Left lobe of liver (tissue), 2 donors: ENCODE measurements around the gene SIT1. TPM values are rescaled to one million over a fixed set of nuclear protein-coding genes. Genes with fewer than 3 reads are reported as not detected.

Experiments used
- ATAC-seq: fragments of 200-7000 bp; cut with Tn5 transposase; one replicate; pipeline ENCODE4 v1.9.1; 2020; ENCODE audit warnings: mild to moderate bottlenecking, moderate library complexity
- DNase-seq: peaks from one replicate; pipeline ENCODE4 v3.0.0-alpha.2; 2020; ENCODE audit warnings: low spot score
- total RNA-seq: library from RNA; stranded (reverse); gene quantifications from one replicate; pipeline ENCODE4 v1.2.1, GENCODE V29; 2021
- donor health status: DM: no; HTN: no; CAD: no; lungs with moderate emphysema.
- donor health status: DM: no; HTN: yes; CAD: no.

SIT1 gene
- total RNA-seq, 1 donor from 2014 or later = 0.23 TPM

GRCh38 chr9:35682520-35683315 lies 32.0 kb upstream of the SIT1 start:
- ATAC-seq = no peak
- DNase-seq = no peak

DNA sequence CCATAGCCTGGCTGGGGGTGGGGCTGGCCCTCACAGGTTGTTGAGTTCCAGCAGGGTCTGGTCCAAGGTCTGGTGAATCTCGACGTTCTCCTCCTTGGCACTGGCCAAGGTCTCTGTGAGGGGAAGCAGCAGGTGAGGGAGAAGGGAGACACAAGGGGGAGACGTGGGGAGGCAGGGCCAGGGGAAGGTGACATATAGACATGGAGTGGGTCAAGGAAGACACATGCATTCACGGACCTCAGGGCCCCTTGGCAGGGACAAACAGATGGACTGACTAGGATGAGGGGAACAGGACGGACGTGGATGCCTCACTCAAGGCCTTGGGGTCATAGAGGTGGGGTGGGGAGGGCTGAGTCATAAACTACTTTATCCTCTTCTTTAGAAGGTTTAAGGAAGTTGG lies 31.3 kb upstream of the SIT1 start:
- DNase-seq (no peak), ATAC-seq (no peak)

- ATAC-seq (no peak), DNase-seq (no peak)
Measured at GRCh38 chr9:35681341-35682002, 30.7 kb upstream of the SIT1 start.

DNA sequence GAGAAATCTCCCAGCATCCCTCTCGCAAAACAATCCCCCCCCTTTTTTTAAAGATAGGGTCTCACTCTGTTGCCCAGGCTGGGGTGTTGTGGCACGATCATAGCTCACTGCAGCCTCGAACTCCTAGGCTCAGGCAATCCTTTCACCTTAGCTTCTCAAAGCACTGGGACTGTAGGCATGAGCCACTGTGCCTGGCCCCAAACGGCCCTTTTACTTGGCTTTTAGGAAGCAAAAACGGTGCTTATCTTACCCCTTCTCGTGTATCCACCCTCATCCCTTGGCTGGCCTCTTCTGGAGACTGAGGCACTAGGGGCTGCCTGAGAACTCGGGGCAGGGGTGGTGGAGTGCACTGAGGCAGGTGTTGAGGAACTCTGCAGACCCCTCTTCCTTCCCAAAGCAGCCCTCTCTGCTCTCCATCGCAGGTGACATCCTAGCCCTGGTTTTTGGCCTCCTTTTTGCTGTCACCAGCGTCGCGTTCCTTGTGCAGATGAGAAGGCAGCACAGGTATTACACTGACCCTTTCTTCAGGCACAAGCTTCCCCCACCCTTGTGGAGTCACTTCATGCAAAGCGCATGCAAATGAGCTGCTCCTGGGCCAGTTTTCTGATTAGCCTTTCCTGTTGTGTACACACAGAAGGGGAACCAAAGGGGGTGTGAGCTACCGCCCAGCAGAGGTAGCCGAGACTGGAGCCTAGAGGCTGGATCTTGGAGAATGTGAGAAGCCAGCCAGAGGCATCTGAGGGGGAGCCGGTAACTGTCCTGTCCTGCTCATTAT lies 29.8 kb upstream of the SIT1 start:
- no peak for ATAC-seq
- DNase-seq = no peak

DNA sequence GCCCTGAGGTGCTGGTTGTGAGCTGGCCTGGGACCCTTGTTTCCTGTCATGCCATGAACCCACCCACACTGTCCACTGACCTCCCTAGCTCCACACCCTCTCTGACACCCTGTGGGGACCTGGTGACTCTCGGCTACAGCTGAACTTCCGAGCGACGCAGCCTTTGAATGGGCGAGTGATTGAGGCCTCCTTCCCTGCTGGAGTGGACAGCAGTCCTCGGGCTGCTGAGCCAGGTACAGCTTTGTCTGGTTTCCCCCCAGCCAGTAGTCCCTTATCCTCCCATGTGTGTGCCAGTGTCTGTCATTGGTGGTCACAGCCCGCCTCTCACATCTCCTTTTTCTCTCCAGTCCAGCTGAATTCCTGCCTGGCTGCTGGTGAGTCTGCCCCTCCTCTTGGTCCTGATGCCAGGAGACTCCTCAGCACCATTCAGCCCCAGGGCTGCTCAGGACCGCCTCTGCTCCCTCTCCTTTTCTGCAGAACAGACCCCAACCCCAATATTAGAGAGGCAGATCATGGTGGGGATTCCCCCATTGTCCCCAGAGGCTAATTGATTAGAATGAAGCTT lies 29.1 kb upstream of the SIT1 start:
- DNase-seq = no peak
- ATAC-seq = no peak

- no peak for ATAC-seq
- no peak for DNase-seq
Measured at GRCh38 chr9:35679091-35679490, 28.4 kb upstream of the SIT1 start.

DNA sequence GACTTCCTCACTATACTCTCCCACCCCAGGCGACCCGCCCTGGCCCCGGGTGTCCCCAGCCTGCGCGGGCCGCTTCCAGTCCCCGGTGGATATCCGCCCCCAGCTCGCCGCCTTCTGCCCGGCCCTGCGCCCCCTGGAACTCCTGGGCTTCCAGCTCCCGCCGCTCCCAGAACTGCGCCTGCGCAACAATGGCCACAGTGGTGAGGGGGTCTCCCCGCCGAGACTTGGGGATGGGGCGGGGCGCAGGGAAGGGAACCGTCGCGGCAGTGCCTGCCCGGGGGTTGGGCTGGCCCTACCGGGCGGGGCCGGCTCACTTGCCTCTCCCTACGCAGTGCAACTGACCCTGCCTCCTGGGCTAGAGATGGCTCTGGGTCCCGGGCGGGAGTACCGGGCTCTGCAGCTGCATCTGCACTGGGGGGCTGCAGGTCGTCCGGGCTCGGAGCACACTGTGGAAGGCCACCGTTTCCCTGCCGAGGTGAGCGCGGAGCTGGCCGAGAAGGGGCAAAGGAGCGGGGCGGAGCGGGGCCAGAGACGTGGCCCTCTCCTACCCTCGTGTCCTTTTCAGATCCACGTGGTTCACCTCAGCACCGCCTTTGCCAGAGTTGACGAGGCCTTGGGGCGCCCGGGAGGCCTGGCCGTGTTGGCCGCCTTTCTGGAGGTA lies 25.1 kb upstream of the SIT1 start:
- ATAC-seq = peak; percentile 61
- DNase-seq = no peak

GRCh38 chr9:35675204-35675603 lies 24.5 kb upstream of the SIT1 start:
- ATAC-seq (no peak), DNase-seq (no peak)

GRCh38 chr9:35674025-35674361 lies 23.3 kb upstream of the SIT1 start:
- no peak for ATAC-seq

DNA sequence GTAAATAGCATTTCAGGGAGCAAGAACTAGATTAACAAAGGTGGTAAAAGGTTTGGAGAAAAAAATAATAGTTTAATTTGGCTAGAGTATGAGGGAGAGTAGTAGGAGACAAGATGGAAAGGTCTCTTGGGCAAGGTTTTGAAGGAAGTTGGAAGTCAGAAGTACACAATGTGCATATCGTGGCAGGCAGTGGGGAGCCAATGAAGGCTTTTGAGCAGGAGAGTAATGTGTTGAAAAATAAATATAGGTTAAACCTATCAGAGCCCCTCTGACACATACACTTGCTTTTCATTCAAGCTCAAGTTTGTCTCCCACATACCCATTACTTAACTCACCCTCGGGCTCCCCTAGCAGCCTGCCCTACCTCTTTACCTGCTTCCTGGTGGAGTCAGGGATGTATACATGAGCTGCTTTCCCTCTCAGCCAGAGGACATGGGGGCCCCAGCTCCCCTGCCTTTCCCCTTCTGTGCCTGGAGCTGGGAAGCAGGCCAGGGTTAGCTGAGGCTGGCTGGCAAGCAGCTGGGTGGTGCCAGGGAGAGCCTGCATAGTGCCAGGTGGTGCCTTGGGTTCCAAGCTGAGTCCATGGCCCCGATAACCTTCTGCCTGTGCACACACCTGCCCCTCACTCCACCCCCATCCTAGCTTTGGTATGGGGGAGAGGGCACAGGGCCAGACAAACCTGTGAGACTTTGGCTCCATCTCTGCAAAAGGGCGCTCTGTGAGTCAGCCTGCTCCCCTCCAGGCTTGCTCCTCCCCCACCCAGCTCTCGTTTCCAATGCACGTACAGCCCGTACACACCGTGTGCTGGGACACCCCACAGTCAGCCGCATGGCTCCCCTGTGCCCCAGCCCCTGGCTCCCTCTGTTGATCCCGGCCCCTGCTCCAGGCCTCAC lies 22.6 kb upstream of the SIT1 start, which contains the start of gene CA9:
Gene CA9 (plus strand): TSS at position 797 of the 893 bp plus-strand sequence. CDS start 32 bp downstream, at position 829.
- ATAC-seq = peak; percentile 32

More at GRCh38 chr9:35674025-35674361, 23.3 kb upstream of the SIT1 start:
- no peak for DNase-seq

GRCh38 chr9:35669331-35670145 lies 18.8 kb upstream of the SIT1 start:
- peak; percentile 79 for ATAC-seq
- DNase-seq = peak; percentile 80

More for the DNA sequence above, 22.6 kb upstream of the SIT1 start, which contains the start of gene CA9:
- DNase-seq = no peak

- ATAC-seq (no peak), DNase-seq (no peak)
Measured at GRCh38 chr9:35667939-35668338, 17.2 kb upstream of the SIT1 start.

DNA sequence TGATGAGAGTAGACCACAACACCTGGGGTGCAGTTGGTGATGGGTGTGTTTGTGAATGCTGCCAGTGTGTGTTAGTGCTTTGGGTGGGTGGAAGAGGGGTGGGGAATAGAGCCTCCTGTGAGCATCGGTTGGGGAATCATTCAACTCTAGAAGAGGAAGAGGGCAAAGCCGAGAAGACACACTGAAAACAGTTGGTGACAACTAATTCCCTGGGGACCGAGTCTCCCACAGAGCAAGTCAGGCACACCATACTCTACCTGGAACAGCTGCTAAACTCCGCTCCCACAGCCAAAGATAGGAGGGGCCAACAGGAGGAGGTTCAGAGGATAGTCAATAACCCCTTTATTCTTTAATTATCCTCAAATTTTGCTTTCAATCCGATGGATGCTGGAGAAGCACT lies 15.8 kb upstream of the SIT1 start:
- DNase-seq = no peak
- ATAC-seq = no peak

DNA sequence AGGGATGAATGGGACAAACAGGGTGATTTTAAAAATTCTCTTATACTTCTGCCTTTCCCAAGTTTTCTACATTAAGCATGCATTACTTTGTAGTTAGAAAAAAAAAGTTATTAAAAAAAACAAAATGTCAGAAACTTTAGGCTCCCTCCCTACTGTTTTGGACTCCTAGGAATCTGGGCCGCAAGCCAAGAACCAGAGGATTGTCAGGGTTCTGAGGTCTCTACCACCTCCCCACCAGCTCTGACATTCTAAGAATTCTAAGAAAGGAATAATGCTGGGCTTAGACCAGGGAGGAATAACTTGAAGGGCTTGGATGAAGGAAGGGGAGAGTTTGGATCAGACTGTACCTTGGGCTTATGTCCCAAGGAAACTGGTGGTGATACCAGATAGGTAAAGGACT lies 15.3 kb upstream of the SIT1 start:
- DNase-seq = no peak

GRCh38 chr9:35665471-35665818 lies 14.7 kb upstream of the SIT1 start:
- no peak for DNase-seq
- no peak for ATAC-seq

More for the DNA sequence above, 15.3 kb upstream of the SIT1 start:
- ATAC-seq = no peak

DNA sequence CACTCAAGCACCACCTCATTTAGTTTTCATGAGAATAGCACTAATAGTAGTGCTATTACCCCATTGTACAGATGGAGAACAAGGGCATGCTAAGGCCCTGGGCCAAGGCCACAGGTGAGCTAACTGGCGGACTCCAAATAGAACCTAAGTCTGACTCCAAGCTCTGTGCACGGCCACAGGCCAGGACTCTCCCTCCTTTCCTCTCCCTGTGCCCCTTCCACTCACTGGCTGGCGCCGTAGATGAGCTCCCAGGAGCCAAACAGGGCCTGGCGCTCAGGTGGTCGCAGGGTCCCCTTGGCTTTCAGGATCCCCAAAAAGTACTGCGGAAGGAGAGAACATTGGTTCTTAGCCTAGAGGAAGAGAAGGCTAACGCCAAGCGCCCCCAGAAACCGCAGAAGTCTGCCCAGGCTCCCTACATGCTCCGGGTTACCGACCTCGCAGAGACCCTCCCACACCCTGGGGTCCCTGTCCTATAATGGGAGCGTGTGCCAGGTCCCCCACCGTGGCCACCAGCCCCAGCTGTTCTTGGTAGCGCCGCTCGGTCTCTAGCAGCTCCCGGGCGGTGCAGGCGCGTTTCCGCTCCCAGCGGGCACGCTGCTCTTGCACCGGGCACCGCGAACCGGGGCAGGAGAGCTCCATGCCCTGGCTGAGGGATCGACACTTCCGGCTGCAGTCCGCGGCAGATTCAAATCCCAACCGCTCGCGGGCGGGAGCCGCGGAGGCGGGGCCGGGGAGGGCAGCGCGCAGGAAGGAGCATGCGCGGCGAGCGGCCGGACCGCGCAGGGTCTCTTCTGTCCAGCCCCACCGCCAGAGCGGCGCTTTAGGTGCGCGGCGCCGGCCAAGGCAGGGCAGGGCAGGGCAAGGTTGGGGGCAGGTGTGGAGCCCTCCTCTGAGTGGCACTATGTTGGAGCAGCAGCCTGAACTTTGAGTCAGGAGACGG lies 14.1 kb upstream of the SIT1 start, which contains the start of gene ARHGEF39:
Gene ARHGEF39 (minus strand): TSS at position 665 of the 940 bp plus-strand sequence. CDS start 26 bp downstream, at position 639.
- ATAC-seq (peak; percentile 88), DNase-seq (peak; percentile 87)

DNA sequence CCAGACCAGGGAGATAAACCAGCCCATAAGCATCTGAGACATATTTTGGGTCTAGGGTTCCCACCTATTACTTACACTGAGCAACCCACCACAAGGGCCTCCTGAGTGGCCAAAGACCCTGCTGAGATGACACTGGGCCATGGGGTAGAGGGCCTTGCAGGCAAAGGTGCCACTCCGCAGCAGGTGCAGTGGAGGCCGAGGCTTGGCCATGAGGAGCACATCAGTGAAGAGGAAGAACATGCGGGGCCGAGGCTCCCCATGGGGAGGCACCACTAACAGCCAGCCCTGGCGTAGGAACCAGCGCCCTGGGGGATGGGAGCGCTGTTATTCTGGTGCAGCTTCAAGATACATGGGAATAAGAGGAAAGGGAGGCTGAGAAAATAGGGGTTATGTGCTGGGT lies 11.7 kb upstream of the SIT1 start:
- DNase-seq (no peak), ATAC-seq (no peak)
